HCT116 (cell line): ENCODE data around the gene GSTT4. TPM values are rescaled to one million over a fixed set of nuclear protein-coding genes. Genes with fewer than 3 reads are reported as not detected.

Experiments
- ATAC-seq: fragments of 200-7000 bp; cut with Tn5 transposase; 2 replicates; pipeline ENCODE4 v1.9.1; 2020; ENCODE audit warnings: mild to moderate bottlenecking, moderate library complexity
- BruUV-seq: library from RNA; stranded (reverse); fragments of 400-500 nt; replicated peaks from 2 replicates; lab custom pipeline; 2021; lab: Mats Ljungman, UMichigan
- CTCF ChIA-PET: fragments of 300-600 bp; sonication (Branson Sonifier 250); formaldehyde crosslinking; loops from one replicate; lab custom pipeline; 2021; ENCODE audit warnings: antibody characterized with exemption; lab: Charles Lee
- POLR2A ChIA-PET: fragments of 300-600, 350-600 bp; sonication (Branson Sonifier 250); formaldehyde crosslinking; loops from one replicate; lab custom pipeline; 2021; ENCODE audit warnings: antibody characterized with exemption; lab: Charles Lee
- RAD21 ChIA-PET, 2 experiments: fragments of 300-600 bp; sonication (Branson Sonifier 250); formaldehyde crosslinking; loops; one replicate each; lab custom pipeline; 2023; ENCODE audit warnings: low total read pairs in 2 of 2; ENCODE audit not compliant: uncharacterized antibody in 2 of 2, unreplicated experiment in 2 of 2, low non-redundant PET in 1 of 2; lab: Charles Lee
- DNase-seq: peaks from one replicate; pipeline ENCODE4 v3.0.0-alpha.2; 2010; ENCODE audit warnings: low read depth, low spot score
- H2AFZ ChIP-seq: fragments of 200-600 bp; shearing (Covaris generic), sonication (generic); 2 replicates; pipeline ENCODE4 v1.6.1; 2017; ENCODE audit warnings: low read depth, mixed run types, mixed read lengths, antibody characterized with exemption, low read length; ENCODE audit not compliant: poor library complexity, severe bottlenecking
- H3K27ac ChIP-seq: 2 replicates; pipeline ENCODE4 v1.5.1; 2012; ENCODE audit warnings: low read depth, low read length
- H3K27me3 ChIP-seq: fragments of 200-600 bp; sonication (generic); 2 replicates; pipeline ENCODE4 v1.6.1; 2016; ENCODE audit warnings: mixed run types, low read length, mixed read lengths; ENCODE audit not compliant: insufficient read depth
- H3K36me3 ChIP-seq, 2 experiments: fragments of 200-500 bp in 1 of 2; fragments of 200-600 bp in 1 of 2; sonication (Bioruptor generic) in 1 of 2; sonication (generic) in 1 of 2; 2 replicates each; pipeline versions ENCODE4 v1.5.1 to v1.6.1; 2014 to 2016; ENCODE audit warnings: low read length in 2 of 2, inconsistent platforms in 1 of 2, mixed read lengths in 1 of 2, mixed run types in 1 of 2; ENCODE audit not compliant: insufficient read depth in 2 of 2, control insufficient read depth in 1 of 2
- H3K4me1 ChIP-seq, 2 experiments: fragments of 200-600 bp in 1 of 2; sonication (generic) in 1 of 2; 2 replicates each; pipeline versions ENCODE4 v1.5.1 to v1.6.1; 2012 to 2017; ENCODE audit warnings: low read length in 2 of 2, inconsistent platforms in 1 of 2, mild to moderate bottlenecking in 1 of 2, mixed read lengths in 1 of 2, mixed run types in 1 of 2, moderate library complexity in 1 of 2; ENCODE audit not compliant: insufficient read depth in 2 of 2, control insufficient read depth in 1 of 2
- H3K4me2 ChIP-seq: fragments of 200-600 bp; sonication (generic); 2 replicates; pipeline ENCODE4 v1.6.1; 2017; ENCODE audit warnings: mixed run types, low read length, mixed read lengths
- H3K4me3 ChIP-seq, 2 experiments: fragments of 200-600 bp in 1 of 2; sonication (generic) in 1 of 2; replicated peaks in 1 of 2; 2 replicates each; pipeline ENCODE4 v1.5.1; 2011 to 2016; ENCODE audit warnings: low read length in 2 of 2, control low read depth in 1 of 2, low read depth in 1 of 2, mild to moderate bottlenecking in 1 of 2, mixed read lengths in 1 of 2, mixed run types in 1 of 2
- H3K79me2 ChIP-seq: fragments of 200-600 bp; sonication (generic); 2 replicates; pipeline ENCODE4 v1.6.1; 2017; ENCODE audit warnings: mild to moderate bottlenecking, mixed run types, low read length, moderate library complexity, mixed read lengths; ENCODE audit not compliant: insufficient read depth
- H3K9ac ChIP-seq: fragments of 200-600 bp; sonication (generic); 2 replicates; pipeline ENCODE4 v1.6.1; 2016; ENCODE audit warnings: low read length, mixed read lengths
- H3K9me2 ChIP-seq: fragments of 200-600 bp; sonication (generic), shearing (Covaris generic); 2 replicates; pipeline ENCODE4 v1.6.1; 2017; ENCODE audit warnings: mixed run types, mild to moderate bottlenecking, moderate library complexity; ENCODE audit not compliant: insufficient read depth
- H3K9me3 ChIP-seq, 2 experiments: fragments of 200-500 bp in 1 of 2; fragments of 200-600 bp in 1 of 2; sonication (Bioruptor generic) in 1 of 2; sonication (generic) in 1 of 2; 2 replicates each; pipeline ENCODE4 v1.6.1; 2014 to 2017; ENCODE audit warnings: low read length in 2 of 2, mixed read lengths in 2 of 2, inconsistent platforms in 1 of 2, low read depth in 1 of 2, mild to moderate bottlenecking in 1 of 2, mixed run types in 1 of 2, moderate library complexity in 1 of 2; ENCODE audit not compliant: control insufficient read depth in 1 of 2, insufficient read depth in 1 of 2
- H4K20me1 ChIP-seq: fragments of 200-600 bp; sonication (generic), shearing (Covaris generic); 2 replicates; pipeline ENCODE4 v1.6.1; 2017; ENCODE audit warnings: mixed run types, mild to moderate bottlenecking, moderate library complexity; ENCODE audit not compliant: insufficient read depth
- ATF3 ChIP-seq: IDR thresholded peaks from 2 replicates; pipeline ENCODE4 v1.6.1; 2012
- CBX3 ChIP-seq: IDR thresholded peaks from 2 replicates; pipeline ENCODE4 v1.6.1; 2012; ENCODE audit warnings: low read depth
- CEBPB ChIP-seq: IDR thresholded peaks from 2 replicates; pipeline ENCODE4 v1.6.1; 2012; ENCODE audit warnings: low read depth
- EGR1 ChIP-seq: IDR thresholded peaks from 2 replicates; pipeline ENCODE4 v1.6.1; 2012; ENCODE audit warnings: low read depth
- ELF1 ChIP-seq: IDR thresholded peaks from 2 replicates; pipeline ENCODE4 v1.6.1; 2012; ENCODE audit warnings: low read depth, borderline replicate concordance
- EZH2 ChIP-seq: fragments of 200-600 bp; sonication (generic); IDR thresholded peaks from 2 replicates; pipeline ENCODE4 v1.6.1; 2017; ENCODE audit warnings: antibody characterized with exemption, mixed run types
- JUND ChIP-seq: IDR thresholded peaks from 2 replicates; pipeline ENCODE4 v1.6.1; 2012
- MAX ChIP-seq: IDR thresholded peaks from 2 replicates; pipeline ENCODE4 v1.6.1; 2012
- POLR2A ChIP-seq: IDR thresholded peaks from 2 replicates; pipeline ENCODE4 v1.7.0; 2011; ENCODE audit warnings: borderline replicate concordance; ENCODE audit not compliant: insufficient read depth, insufficient read length; ENCODE audit errors: extremely low read depth
- POLR2AphosphoS5 ChIP-seq: IDR thresholded peaks from 2 replicates; pipeline ENCODE4 v1.6.1; 2011; ENCODE audit warnings: mild to moderate bottlenecking, low read depth, low read length, moderate library complexity
- RAD21 ChIP-seq: IDR thresholded peaks from 2 replicates; pipeline ENCODE4 v1.6.1; 2012; ENCODE audit warnings: low read depth, mild to moderate bottlenecking
- REST ChIP-seq: IDR thresholded peaks from 2 replicates; pipeline ENCODE4 v1.6.1; 2012; ENCODE audit warnings: low read depth
- SIN3A ChIP-seq: IDR thresholded peaks from 2 replicates; pipeline ENCODE4 v1.6.1; 2012; ENCODE audit warnings: low read depth
- SP1 ChIP-seq: IDR thresholded peaks from 2 replicates; pipeline ENCODE4 v1.6.1; 2012; ENCODE audit warnings: low read depth
- SRF ChIP-seq: IDR thresholded peaks from 2 replicates; pipeline ENCODE4 v1.6.1; 2012; ENCODE audit warnings: low read depth
- YY1 ChIP-seq: IDR thresholded peaks from 2 replicates; pipeline ENCODE4 v1.6.1; 2011; ENCODE audit warnings: low read length, low read depth, moderate library complexity, mild to moderate bottlenecking; ENCODE audit not compliant: insufficient replicate concordance; ENCODE audit errors: extremely low read depth
- ZBTB33 ChIP-seq: IDR thresholded peaks from 2 replicates; pipeline ENCODE4 v1.6.1; 2011; ENCODE audit warnings: mild to moderate bottlenecking, low read length, moderate library complexity; ENCODE audit not compliant: insufficient replicate concordance; ENCODE audit errors: extremely low read depth
- ZFX ChIP-seq: fragments of 450-650 bp; IDR thresholded peaks from 2 replicates; pipeline ENCODE4 v1.6.1; 2017
- intact Hi-C: fragments of 100-400 bp; cut with micrococcal nuclease; formaldehyde crosslinking; loops from 2 replicates; pipeline ENCODE4 v1.10.0; 2022
- total RNA-seq: library from RNA; stranded (reverse); gene quantifications from one replicate; pipeline ENCODE4 v1.2.1, GENCODE V29; 2021; ENCODE audit not compliant: unreplicated experiment

The GSTT4 gene
- total RNA-seq, 1 experiment from 2014 or later: not detected

GRCh38 chr22:24006914-24007214 lies 1.6 kb upstream of the GSTT4 start:
- Histone ChIP-seq H3K4me3 (no peak overlapping the region), H3K4me1 (peaks cover 0 to 6% of the 10 kb centered on the region in 2 experiments; a peak in 2 of 4 replicates), H3K36me3 (no peaks in the 10 kb centered on the region), H3K4me2 (no peak overlapping the region), H3K9ac (no peak overlapping the region), H3K9me3 (no peaks in the 10 kb centered on the region; a peak in 1 of 4 replicates), H2AFZ (no peak overlapping the region), H3K27me3 (no peaks in the 10 kb centered on the region), H3K79me2 (peaks cover 6% of the 10 kb centered on the region), H3K27ac (no peak overlapping the region), H4K20me1 (no peaks in the 10 kb centered on the region), H3K9me2 (no peaks in the 10 kb centered on the region)
- ChIA-PET POLR2A (no interaction called here), RAD21 (no interaction called here), CTCF (no interaction called here)
- ATAC-seq (no peak), DNase-seq (no peak)
- no peak for TF ChIP-seq POLR2A
- no peak for TF ChIP-seq ATF3
- TF ChIP-seq CEBPB: no peak
- no peak for TF ChIP-seq JUND
- no peak for TF ChIP-seq REST
- no peak for TF ChIP-seq ELF1
- TF ChIP-seq CBX3: no peak
- no peak for TF ChIP-seq ZBTB33
- TF ChIP-seq EGR1: no peak
- no peak for TF ChIP-seq POLR2AphosphoS5
- TF ChIP-seq ZFX: no peak
- no peak for TF ChIP-seq RAD21
- TF ChIP-seq EZH2: no peak
- no peak for TF ChIP-seq SIN3A
- TF ChIP-seq SP1: no peak
- no peak for TF ChIP-seq SRF
- no peak for TF ChIP-seq YY1
- no peak for TF ChIP-seq MAX
- intact Hi-C loops: loop anchor here (5.0 kb wide), 1 partner anchor 760 kb away; no protein-coding TSS in a partner anchor
- no TSS peak for BruUV-seq
